Neural crest cell (in vitro differentiated cells): ENCODE results near the gene CREB3L4. TPM values are rescaled to one million over a fixed set of nuclear protein-coding genes. Genes with fewer than 3 reads are reported as not detected.

Experiments
- DNase-seq: peaks from one replicate; pipeline ENCODE4 v3.0.0; 2021; ENCODE audit warnings: low read depth, mixed read lengths, low spot score
- H3K27ac Mint-ChIP-seq: one replicate; pipeline ENCODE4 v1.8.0; 2021; ENCODE audit warnings: mild to moderate bottlenecking, mixed read lengths; ENCODE audit not compliant: unreplicated experiment
- H3K27me3 Mint-ChIP-seq: 2 replicates; pipeline ENCODE4 v1.8.0; 2021; ENCODE audit warnings: low read depth, mild to moderate bottlenecking, mixed read lengths
- H3K36me3 Mint-ChIP-seq: 2 replicates; pipeline ENCODE4 v1.8.0; 2021; ENCODE audit warnings: low read depth, mild to moderate bottlenecking, mixed read lengths
- H3K4me1 Mint-ChIP-seq: 2 replicates; pipeline ENCODE4 v1.8.0; 2021; ENCODE audit warnings: mixed read lengths
- H3K4me3 Mint-ChIP-seq: one replicate; pipeline ENCODE4 v1.8.0; 2021; ENCODE audit warnings: mild to moderate bottlenecking, mixed read lengths
- H3K9me3 Mint-ChIP-seq: 2 replicates; pipeline ENCODE4 v1.8.0; 2021; ENCODE audit warnings: mixed read lengths
- total RNA-seq: library from RNA; stranded (reverse); gene quantifications from 2 replicates; pipeline ENCODE4 v1.2.1, GENCODE V29; 2021
- TF ChIP-seq, protein P1 (sequence below): fragments of 200-600 bp; sonication (generic); conservative IDR thresholded peaks from 2 replicates; pipeline ENCODE4 v1.5.0; 2021; ENCODE audit warnings: antibody characterized with exemption, mild to moderate bottlenecking

The CREB3L4 gene
- total RNA-seq, 1 donor from 2014 or later: 20.0 TPM

- H3K9me3 Mint-ChIP-seq: no peaks in the 10 kb centered on the region
- peak overlapping the region; percentile 88 for H3K27ac Mint-ChIP-seq
- no peaks in the 10 kb centered on the region for H3K27me3 Mint-ChIP-seq
Measured at GRCh38 chr1:153929426-153929825, 38.3 kb upstream of the CREB3L4 start.

DNA sequence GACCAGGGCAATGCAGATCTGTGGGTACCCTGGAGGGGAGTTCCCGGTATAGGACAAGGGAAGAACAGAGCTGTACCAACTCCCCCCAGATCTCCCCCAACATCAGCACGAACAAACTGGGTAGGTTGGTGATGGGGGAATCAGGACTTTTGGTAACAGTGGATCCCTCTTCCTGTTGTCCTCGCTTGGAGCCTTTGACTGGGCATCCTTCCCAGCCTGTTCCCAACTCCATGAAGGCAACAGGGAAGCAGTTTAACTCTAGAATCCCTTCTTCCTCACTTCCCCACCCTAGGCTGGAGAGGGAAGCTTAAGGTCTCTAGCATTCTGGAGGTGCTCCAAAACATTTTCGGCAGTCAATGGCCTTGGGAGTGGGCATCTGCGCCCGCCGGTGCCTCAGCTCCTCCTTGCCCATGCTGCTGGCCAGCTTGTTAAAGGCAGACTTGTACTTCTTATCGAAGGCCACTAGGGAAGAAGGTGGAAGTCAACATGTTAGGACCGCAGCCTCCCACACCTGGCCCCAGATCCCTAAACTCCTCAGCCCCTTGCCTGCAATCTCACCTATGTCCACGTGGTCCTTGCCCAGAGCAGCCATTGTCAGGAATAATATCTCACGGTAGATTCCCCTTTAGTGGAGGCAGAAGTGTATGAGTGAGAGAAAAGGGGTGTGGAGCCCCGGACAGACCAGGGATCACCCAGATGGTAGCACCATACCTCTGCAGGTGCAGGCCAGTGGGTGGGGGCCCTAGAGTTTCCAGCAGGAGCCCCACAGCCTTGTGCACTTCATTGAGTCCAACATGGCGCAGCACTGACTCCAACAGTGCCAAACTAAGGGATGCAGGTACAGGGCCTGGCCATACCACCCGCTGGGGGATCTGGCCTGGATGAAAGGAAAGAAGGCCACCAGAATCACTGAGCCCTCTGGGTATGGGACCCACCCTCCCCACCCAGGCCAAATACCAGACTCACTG, 37.4 kb upstream of the CREB3L4 start:
- Mint-ChIP-seq H3K9me3 (no peaks in the 10 kb centered on the region), H3K4me1 (peaks cover 20% of the 10 kb centered on the region)
- TF ChIP-seq, protein P1, sequence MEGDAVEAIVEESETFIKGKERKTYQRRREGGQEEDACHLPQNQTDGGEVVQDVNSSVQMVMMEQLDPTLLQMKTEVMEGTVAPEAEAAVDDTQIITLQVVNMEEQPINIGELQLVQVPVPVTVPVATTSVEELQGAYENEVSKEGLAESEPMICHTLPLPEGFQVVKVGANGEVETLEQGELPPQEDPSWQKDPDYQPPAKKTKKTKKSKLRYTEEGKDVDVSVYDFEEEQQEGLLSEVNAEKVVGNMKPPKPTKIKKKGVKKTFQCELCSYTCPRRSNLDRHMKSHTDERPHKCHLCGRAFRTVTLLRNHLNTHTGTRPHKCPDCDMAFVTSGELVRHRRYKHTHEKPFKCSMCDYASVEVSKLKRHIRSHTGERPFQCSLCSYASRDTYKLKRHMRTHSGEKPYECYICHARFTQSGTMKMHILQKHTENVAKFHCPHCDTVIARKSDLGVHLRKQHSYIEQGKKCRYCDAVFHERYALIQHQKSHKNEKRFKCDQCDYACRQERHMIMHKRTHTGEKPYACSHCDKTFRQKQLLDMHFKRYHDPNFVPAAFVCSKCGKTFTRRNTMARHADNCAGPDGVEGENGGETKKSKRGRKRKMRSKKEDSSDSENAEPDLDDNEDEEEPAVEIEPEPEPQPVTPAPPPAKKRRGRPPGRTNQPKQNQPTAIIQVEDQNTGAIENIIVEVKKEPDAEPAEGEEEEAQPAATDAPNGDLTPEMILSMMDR: peak; percentile 13

More at GRCh38 chr1:153929426-153929825, 38.3 kb upstream of the CREB3L4 start:
- DNase-seq: no peak
- Mint-ChIP-seq H3K36me3 (peaks cover 1% of the 10 kb centered on the region), H3K4me1 (peaks cover 20% of the 10 kb centered on the region), H3K4me3 (peak overlapping the region; percentile 26)
- TF ChIP-seq, protein P1: no peak

DNA sequence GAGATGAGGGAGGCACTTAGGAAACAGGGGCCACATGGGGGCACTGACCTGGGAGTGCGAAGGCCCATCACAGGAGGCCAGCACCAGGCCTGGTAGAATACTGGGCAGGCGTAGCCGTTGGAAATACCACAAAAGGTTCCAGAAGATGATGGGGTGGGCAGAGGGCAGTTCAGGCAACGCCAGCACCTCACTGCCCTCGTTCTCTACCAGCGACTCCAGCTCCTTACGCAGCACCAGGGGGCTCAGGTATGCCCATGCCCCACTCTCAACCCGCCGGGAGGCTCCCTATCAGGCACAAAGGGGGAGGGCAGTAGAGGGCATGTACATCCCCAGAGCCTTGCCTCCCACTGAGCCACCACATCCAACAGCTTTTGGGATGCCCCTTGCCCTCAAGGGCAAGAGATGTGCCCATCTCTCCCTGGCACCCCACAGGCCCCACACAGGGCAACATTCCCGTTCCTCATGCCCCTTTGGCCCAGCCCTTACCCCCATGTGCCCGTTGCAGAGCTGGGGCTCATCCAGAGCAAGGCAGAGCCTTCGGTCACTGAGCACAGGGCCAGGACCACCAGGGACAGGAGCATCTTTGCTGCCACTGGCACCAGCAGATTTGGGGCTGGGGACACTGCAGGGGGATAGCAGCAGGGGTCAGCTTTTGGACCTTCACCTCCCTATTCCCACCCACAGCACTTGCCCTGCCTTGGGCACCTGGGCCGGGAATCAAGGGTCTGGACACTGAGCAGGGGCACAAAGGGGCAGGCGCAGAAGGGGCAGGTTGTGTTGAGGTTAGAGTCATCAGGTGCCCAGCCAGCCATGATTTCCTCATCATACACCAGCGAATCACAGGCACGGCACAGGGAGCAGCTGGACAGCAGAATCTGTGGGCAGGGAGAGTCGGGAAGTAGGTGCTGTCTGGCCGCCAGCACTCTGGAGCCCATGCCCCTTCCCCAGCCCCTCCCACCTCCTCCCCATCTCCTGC, 35.3 kb upstream of the CREB3L4 start:
- Mint-ChIP-seq H3K4me3 (no peak overlapping the region), H3K27ac (no peak overlapping the region), H3K27me3 (no peaks in the 10 kb centered on the region), H3K9me3 (no peaks in the 10 kb centered on the region), H3K36me3 (peaks cover 5% of the 10 kb centered on the region), H3K4me1 (peaks cover 17% of the 10 kb centered on the region)
- no peak for DNase-seq
- TF ChIP-seq, protein P1: no peak

More for the DNA sequence above, 37.4 kb upstream of the CREB3L4 start:
- no peak for DNase-seq
- no peak overlapping the region for H3K4me3 Mint-ChIP-seq
- peak overlapping the region; percentile 88 for H3K27ac Mint-ChIP-seq
- H3K27me3 Mint-ChIP-seq: no peaks in the 10 kb centered on the region
- peaks cover 5% of the 10 kb centered on the region for H3K36me3 Mint-ChIP-seq

GRCh38 chr1:153933430-153933829, 34.3 kb upstream of the CREB3L4 start:
- DNase-seq: no peak
- Mint-ChIP-seq H3K9me3 (no peaks in the 10 kb centered on the region), H3K4me1 (peaks cover 11% of the 10 kb centered on the region), H3K36me3 (peaks cover 5% of the 10 kb centered on the region), H3K27ac (no peak overlapping the region), H3K4me3 (no peak overlapping the region), H3K27me3 (no peaks in the 10 kb centered on the region)
- TF ChIP-seq, protein P1: no peak

- no peak overlapping the region for H3K27ac Mint-ChIP-seq
- H3K4me1 Mint-ChIP-seq: peaks cover 6% of the 10 kb centered on the region
- peaks cover 5% of the 10 kb centered on the region for H3K36me3 Mint-ChIP-seq
- H3K9me3 Mint-ChIP-seq: no peaks in the 10 kb centered on the region
- H3K27me3 Mint-ChIP-seq: no peaks in the 10 kb centered on the region
- TF ChIP-seq, protein P1: no peak
- no peak for DNase-seq
- H3K4me3 Mint-ChIP-seq: no peak overlapping the region
Measured at GRCh38 chr1:153933955-153934354, 33.7 kb upstream of the CREB3L4 start.
